Right lobe of liver (tissue), 4 donors: ENCODE data around the gene PDE10A.

Source experiments
- POLR2A ChIP-seq: fragments of 450-650 bp; IDR thresholded peaks from one replicate; pipeline ENCODE4 v1.6.1; 2017; ENCODE audit warnings: antibody characterized with exemption, mild to moderate bottlenecking
- TF ChIP-seq, protein P1 (sequence below), 4 donors: fragments of 200-600 bp in 3 of 4; fragments of 450-650 bp in 1 of 4; IDR thresholded peaks; one replicate each; pipeline versions ENCODE4 v1.5.1 to v1.8.0; 2016 to 2022; ENCODE audit warnings: antibody characterized with exemption in 4 of 4, mild to moderate bottlenecking in 2 of 4
- donor health status: DM: no; HTN: no; CAD: no.
- donor health status: DM: no; HTN: no; CAD: no.
- donor health status: DM: no; HTN: yes; CAD: no.

- TF ChIP-seq, protein P1, sequence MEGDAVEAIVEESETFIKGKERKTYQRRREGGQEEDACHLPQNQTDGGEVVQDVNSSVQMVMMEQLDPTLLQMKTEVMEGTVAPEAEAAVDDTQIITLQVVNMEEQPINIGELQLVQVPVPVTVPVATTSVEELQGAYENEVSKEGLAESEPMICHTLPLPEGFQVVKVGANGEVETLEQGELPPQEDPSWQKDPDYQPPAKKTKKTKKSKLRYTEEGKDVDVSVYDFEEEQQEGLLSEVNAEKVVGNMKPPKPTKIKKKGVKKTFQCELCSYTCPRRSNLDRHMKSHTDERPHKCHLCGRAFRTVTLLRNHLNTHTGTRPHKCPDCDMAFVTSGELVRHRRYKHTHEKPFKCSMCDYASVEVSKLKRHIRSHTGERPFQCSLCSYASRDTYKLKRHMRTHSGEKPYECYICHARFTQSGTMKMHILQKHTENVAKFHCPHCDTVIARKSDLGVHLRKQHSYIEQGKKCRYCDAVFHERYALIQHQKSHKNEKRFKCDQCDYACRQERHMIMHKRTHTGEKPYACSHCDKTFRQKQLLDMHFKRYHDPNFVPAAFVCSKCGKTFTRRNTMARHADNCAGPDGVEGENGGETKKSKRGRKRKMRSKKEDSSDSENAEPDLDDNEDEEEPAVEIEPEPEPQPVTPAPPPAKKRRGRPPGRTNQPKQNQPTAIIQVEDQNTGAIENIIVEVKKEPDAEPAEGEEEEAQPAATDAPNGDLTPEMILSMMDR (IDR thresholded peaks at IDR 0.05), result no peak
- TF ChIP-seq POLR2A, result no peak
These were observed 337.4 kb downstream of the PDE10A start for GRCh38 chr6:165325609-165326008.
